ENCODE results near the gene CYP46A1.
A peak's percentile ranks its signal among the peaks of the same experiment; 100 is the strongest.

CYP46A1 gene

DNA sequence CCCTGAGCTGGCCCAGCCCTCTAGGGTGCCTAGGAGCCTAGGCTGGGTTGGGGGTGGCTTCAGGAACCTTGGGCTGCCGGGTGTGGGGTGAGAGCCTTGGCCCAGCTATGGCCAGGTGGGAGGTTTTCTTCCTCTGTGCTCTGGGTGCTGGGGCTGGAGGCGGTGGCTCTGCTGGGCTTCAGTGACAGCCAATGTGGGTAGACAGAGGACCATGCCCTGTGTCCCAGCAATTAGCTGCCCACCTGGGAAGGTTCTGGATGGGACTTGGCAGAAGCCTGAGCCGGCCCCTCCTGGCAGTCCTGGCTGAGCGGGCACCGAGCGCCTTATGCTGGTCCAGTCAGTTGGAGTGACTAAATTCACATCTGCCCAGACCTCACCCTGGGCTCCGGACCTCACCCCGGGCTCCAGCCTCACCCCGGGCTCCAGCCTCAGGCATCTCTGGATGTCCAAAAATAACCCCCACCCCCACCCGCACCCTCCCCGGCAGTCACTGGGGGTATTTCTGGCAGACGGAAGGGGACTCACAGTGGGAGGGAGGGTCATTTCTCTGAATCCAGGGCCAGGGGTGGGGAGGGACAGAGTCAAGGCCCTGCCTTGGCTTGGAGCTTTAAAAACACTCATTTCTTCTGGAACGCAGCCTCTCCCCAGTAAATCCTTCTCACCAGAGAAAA is 46.9 kb downstream of the CYP46A1 start (continued):
- TF ChIP-seq, protein P1, sequence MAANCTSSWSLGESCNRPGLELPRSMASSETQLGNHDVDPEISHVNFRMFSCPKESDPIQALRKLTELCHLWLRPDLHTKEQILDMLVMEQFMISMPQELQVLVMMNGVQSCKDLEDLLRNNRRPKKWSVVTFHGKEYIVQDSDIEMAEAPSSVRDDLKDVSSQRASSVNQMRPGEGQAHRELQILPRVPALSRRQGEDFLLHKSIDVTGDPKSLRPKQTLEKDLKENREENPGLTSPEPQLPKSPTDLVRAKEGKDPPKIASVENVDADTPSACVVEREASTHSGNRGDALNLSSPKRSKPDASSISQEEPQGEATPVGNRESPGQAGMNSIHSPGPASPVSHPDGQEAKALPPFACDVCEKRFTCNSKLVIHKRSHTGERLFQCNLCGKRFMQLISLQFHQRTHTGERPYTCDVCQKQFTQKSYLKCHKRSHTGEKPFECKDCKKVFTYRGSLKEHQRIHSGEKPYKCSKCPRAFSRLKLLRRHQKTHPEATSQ (tag by site-specific recombination; IDR thresholded peaks at IDR 0.05) = no peak
- no peak for TF ChIP-seq ZNF610 (tag by site-specific recombination; IDR thresholded peaks at IDR 0.05; ENCODE audit: borderline replicate concordance)
- TF ChIP-seq IKZF3 (tag by site-specific recombination; IDR thresholded peaks at IDR 0.05) = no peak
- no peak for TF ChIP-seq ZBTB1 (tag by site-specific recombination; IDR thresholded peaks at IDR 0.05)
- TF ChIP-seq, protein P2, sequence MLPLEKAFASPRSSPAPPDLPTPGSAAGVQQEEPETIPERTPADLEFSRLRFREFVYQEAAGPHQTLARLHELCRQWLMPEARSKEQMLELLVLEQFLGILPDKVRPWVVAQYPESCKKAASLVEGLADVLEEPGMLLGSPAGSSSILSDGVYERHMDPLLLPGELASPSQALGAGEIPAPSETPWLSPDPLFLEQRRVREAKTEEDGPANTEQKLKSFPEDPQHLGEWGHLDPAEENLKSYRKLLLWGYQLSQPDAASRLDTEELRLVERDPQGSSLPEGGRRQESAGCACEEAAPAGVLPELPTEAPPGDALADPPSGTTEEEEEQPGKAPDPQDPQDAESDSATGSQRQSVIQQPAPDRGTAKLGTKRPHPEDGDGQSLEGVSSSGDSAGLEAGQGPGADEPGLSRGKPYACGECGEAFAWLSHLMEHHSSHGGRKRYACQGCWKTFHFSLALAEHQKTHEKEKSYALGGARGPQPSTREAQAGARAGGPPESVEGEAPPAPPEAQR (tag by site-specific recombination; IDR thresholded peaks at IDR 0.05) = no peak
- no peak for TF ChIP-seq ZNF169 (tag by site-specific recombination; IDR thresholded peaks at IDR 0.05)
- TF ChIP-seq, protein P3, sequence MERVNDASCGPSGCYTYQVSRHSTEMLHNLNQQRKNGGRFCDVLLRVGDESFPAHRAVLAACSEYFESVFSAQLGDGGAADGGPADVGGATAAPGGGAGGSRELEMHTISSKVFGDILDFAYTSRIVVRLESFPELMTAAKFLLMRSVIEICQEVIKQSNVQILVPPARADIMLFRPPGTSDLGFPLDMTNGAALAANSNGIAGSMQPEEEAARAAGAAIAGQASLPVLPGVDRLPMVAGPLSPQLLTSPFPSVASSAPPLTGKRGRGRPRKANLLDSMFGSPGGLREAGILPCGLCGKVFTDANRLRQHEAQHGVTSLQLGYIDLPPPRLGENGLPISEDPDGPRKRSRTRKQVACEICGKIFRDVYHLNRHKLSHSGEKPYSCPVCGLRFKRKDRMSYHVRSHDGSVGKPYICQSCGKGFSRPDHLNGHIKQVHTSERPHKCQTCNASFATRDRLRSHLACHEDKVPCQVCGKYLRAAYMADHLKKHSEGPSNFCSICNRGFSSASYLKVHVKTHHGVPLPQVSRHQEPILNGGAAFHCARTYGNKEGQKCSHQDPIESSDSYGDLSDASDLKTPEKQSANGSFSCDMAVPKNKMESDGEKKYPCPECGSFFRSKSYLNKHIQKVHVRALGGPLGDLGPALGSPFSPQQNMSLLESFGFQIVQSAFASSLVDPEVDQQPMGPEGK (tag by site-specific recombination; IDR thresholded peaks at IDR 0.05) = peak; percentile 5; the same call in 1 of the 2 replicates
- TF ChIP-seq ZNF138 (tag by site-specific recombination; IDR thresholded peaks at IDR 0.05; ENCODE audit: borderline replicate concordance) = no peak
- TF ChIP-seq, protein P4, sequence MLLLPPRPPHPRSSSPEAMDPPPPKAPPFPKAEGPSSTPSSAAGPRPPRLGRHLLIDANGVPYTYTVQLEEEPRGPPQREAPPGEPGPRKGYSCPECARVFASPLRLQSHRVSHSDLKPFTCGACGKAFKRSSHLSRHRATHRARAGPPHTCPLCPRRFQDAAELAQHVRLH (tag by site-specific recombination; IDR thresholded peaks at IDR 0.05) = no peak
- peak; percentile 68; the same call in 1 of the 2 replicates for TF ChIP-seq GLIS2 (tag by site-specific recombination; IDR thresholded peaks at IDR 0.05)
- TF ChIP-seq BCL11B (tag by site-specific recombination; IDR thresholded peaks at IDR 0.05; ENCODE audit: low read depth) = no peak
- TF ChIP-seq, protein P5, sequence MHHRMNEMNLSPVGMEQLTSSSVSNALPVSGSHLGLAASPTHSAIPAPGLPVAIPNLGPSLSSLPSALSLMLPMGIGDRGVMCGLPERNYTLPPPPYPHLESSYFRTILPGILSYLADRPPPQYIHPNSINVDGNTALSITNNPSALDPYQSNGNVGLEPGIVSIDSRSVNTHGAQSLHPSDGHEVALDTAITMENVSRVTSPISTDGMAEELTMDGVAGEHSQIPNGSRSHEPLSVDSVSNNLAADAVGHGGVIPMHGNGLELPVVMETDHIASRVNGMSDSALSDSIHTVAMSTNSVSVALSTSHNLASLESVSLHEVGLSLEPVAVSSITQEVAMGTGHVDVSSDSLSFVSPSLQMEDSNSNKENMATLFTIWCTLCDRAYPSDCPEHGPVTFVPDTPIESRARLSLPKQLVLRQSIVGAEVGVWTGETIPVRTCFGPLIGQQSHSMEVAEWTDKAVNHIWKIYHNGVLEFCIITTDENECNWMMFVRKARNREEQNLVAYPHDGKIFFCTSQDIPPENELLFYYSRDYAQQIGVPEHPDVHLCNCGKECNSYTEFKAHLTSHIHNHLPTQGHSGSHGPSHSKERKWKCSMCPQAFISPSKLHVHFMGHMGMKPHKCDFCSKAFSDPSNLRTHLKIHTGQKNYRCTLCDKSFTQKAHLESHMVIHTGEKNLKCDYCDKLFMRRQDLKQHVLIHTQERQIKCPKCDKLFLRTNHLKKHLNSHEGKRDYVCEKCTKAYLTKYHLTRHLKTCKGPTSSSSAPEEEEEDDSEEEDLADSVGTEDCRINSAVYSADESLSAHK (tag by site-specific recombination; IDR thresholded peaks at IDR 0.05) = no peak
- TF ChIP-seq ZNF133 (tag by site-specific recombination; IDR thresholded peaks at IDR 0.05) = no peak
- TF ChIP-seq EGR2 (tag by site-specific recombination; IDR thresholded peaks at IDR 0.05; ENCODE audit: low read depth) = peak; percentile 75

DNA sequence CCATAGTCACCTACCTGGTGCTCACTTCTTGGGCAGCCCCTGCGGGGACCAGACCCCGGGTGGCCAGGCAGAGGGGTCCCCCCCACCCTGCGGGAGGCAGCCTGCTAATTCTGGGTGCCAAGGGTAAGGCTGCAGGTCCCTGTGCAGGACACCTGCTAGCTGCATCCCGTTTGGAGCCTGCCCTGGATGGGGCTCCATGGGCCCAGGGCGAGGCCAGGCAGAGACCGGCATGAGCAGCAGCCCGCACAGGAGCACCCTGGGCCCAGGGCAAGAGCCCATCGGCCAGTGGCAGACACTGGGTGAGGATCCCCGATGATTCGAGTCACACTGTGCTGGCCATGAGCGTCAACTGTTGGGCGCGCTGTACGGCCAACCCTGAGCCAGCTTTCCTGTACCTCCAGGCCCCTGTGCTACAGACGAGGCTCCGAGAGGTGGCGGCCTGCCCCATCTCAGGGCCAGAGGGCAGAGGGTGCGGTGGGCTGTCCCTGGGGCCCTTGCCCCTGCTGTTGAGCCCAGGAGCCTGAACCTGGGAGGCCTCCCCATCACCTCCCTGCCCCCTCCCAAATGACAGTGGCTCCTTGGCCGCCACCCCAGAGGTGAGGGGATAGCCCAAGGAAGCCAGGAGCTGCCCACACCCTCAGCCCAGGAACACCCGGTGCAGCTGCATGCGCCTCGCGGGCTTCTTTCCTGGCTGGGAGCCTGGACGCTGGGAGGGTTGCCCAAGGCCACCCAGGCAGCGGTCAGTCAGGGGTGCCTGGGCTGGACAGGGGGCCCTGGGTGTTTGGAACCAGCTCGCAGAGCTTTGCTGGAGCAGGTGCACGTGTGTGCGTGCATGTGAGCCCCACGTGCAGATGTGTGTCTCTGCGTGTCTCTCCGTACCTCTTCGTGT is 47.7 kb downstream of the CYP46A1 start:
- Histone ChIP-seq H3K9me3 (ENCODE audit: control insufficient read depth, insufficient read depth, low read depth, low read length) (no peaks in the 10 kb centered on the region), H3K36me3 (ENCODE audit: control insufficient read depth in 2 of 2, insufficient read depth in 1 of 2, low read length in 2 of 2) (no peaks in the 10 kb centered on the region), H3K27ac (ENCODE audit: extremely low read depth, low read depth, low read length) (no peak overlapping the region), H3K4me1 (ENCODE audit: control insufficient read depth, insufficient read depth, low read length) (no peaks in the 10 kb centered on the region), H3K4me3 (ENCODE audit: low read depth, low read length) (no peak overlapping the region)
- ChIA-PET CTCF (interaction anchor here (0.5 to 1.8 kb wide), 4 partner anchors 18 to 573 kb away, joined by 4 to 8 read pairs (median 4); no protein-coding TSS in a partner anchor), POLR2A (no interaction called here)
- no peak for TF ChIP-seq ZNF658 (tag by site-specific recombination; IDR thresholded peaks at IDR 0.05)
- no peak for TF ChIP-seq ZNF23 (tag by site-specific recombination; IDR thresholded peaks at IDR 0.05; ENCODE audit: borderline replicate concordance)
- no peak for TF ChIP-seq ZNF416 (tag by site-specific recombination; IDR thresholded peaks at IDR 0.05)
- TF ChIP-seq, protein P6, sequence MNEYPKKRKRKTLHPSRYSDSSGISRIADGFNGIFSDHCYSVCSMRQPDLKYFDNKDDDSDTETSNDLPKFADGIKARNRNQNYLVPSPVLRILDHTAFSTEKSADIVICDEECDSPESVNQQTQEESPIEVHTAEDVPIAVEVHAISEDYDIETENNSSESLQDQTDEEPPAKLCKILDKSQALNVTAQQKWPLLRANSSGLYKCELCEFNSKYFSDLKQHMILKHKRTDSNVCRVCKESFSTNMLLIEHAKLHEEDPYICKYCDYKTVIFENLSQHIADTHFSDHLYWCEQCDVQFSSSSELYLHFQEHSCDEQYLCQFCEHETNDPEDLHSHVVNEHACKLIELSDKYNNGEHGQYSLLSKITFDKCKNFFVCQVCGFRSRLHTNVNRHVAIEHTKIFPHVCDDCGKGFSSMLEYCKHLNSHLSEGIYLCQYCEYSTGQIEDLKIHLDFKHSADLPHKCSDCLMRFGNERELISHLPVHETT (tag by site-specific recombination; IDR thresholded peaks at IDR 0.05) = no peak
- TF ChIP-seq SETDB1 (IDR thresholded peaks at IDR 0.05; ENCODE audit: insufficient read length, low read length) = no peak
- no peak for TF ChIP-seq ZFP41 (tag by site-specific recombination; IDR thresholded peaks at IDR 0.05; ENCODE audit: borderline replicate concordance)
- TF ChIP-seq ZNF404 (tag by site-specific recombination; IDR thresholded peaks at IDR 0.05) = no peak
- TF ChIP-seq, protein P7, sequence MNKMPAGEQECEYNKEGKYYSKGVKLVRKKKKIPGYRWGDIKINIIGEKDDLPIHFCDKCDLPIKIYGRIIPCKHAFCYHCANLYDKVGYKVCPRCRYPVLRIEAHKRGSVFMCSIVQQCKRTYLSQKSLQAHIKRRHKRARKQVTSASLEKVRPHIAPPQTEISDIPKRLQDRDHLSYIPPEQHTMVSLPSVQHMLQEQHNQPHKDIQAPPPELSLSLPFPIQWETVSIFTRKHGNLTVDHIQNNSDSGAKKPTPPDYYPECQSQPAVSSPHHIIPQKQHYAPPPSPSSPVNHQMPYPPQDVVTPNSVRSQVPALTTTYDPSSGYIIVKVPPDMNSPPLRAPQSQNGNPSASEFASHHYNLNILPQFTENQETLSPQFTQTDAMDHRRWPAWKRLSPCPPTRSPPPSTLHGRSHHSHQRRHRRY (tag by site-specific recombination; IDR thresholded peaks at IDR 0.05) = no peak
- TF ChIP-seq ZFP69B (tag by site-specific recombination; IDR thresholded peaks at IDR 0.05) = no peak
- no peak for TF ChIP-seq ZNF610 (tag by site-specific recombination; IDR thresholded peaks at IDR 0.05; ENCODE audit: borderline replicate concordance)
- TF ChIP-seq ZNF266 (tag by site-specific recombination; IDR thresholded peaks at IDR 0.05; ENCODE audit: low read depth) = no peak
